Femur (tissue), 1 donor: ENCODE results near the gene LPAR3.
A peak's percentile ranks its signal among the peaks of the same experiment; 100 is the strongest.

Experiments used
- DNase-seq: peaks from one replicate; pipeline ENCODE4 v3.0.0-alpha.2; 2017

Gene LPAR3

DNA sequence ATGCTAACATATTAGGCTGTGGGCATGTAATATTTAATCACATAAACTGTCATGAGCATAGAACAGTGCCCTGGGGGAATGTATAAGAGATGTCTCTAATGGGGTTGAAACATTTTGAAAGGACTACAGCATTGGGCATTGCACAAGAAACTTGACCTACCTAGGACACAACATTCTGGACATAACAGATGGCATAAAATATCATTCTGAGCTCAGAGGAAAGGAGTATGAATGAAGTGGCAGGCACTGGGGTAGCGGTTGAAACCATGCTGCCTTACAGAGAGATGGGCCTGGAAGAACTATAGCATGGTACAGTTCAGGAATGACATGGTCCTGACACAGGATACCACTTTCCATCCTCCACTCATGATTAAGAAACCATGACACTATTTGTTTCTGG is 69.0 kb downstream of the LPAR3 start:
- no peak for DNase-seq

DNA sequence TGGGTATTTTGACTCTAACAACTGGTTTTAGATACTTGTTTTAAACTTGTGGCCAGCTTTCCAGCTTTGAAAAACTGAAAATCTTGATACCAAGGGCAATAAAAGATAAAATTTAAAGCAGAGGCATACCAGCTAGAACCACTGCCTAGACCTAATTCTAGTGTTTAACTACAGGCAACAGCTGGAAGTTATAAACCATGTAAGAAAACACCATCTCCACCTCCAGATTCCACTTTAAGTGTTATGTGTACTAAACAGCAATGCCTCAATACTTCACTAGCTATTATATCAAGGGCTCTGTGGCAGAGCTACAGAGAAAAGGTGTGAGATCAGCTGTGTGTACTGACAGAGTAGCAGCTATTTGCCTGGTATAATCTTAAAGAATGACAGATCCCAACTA is 69.5 kb downstream of the LPAR3 start:
- no peak for DNase-seq

GRCh38 chr1:84810343-84810742 is 82.7 kb downstream of the LPAR3 start:
- no peak for DNase-seq

- DNase-seq = no peak
Measured at GRCh38 chr1:84809023-84809422, 84.0 kb downstream of the LPAR3 start.

DNA sequence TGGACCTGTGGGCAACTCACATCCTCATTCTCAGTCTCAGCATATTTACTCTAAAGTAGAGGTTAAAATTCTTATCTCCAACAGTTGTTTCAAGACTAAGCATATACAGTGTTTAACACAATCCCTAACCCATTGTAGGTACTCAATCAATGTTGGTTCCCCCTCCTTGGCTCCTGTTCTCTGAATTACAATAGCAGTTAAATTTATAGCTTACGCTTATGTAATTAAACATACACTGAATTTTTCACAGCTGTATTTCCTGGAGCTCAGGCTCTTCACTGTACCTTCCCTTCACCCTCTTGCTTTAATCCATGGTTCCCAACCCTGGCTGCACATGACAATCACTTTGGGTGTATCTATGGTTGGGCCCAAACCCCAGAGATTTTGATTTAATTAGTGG is 89.4 kb downstream of the LPAR3 start:
- DNase-seq = no peak

DNA sequence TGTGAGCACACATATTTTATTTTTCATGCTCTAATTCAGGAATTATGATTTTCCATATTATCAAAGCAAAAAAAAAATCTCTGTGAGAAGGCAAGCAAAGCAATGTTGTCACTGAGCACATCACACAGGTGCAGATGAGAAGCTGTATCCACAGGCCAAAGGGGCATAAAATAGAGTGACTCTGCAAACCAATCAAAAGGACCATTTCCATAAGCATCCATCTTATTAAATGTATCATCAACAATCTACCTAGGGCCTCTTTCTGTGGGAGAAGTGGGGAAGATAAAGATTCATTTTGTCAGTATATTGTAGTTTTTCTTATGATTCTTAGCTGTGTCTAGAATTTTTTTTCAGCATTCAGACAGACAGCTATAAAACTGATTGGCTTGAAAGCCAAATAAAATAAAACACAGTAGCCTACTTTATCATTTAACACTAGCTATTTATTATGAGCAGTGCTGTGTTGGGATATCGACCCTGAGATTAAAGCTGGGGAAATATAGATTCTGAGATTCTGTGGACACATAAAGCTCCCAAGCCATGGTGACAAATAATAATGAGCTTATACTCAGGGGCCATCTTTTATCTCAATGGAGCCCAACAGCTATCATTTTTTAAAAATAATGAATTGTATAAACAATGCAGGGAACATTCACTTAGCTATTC is 90.3 kb downstream of the LPAR3 start:
- no peak for DNase-seq

DNA sequence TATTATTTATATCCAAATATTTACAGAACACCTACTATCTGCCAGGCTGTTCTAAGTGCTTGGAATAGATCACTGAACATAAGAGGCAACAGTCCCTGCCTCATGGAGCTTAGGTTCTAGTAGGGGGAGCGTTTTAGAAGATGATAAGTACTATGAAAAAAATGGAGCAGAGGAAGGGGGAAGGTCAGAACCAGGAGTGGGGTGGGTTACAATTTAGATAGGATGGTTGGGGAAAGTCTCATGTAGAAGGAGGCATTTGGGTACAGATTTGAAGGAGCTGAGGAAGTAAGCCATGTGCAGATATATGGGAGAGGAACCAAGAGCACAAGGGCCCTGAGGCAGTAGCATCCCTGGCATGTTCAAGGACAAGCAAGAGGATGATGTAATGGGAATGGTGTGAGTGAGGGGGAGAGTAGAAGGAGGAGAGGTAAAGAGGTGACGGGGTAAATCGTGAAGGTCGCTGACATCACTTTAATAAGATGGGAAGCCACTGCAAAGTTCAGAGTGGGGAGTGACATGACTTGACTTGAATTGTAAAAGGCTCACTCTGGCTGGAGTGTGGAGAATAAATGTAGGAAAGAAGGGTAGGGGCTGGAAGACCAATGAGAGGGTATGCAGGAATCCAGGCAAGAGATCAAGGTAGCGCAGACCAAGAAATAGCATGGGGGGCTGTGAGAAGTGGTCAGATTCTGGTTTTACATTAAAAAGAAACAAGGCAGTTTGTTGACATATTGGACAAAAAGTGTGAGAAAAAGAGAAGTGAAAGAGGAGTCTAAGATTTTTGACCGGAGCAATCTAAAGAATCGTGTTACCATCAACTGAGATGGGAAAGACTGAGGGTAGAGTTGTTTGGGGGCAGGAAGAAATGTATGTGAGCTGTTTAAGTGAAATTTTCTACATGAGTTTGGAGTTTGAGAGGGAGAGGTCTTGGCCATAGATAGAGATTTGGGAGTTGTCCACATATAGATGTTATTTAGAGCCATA is 92.6 kb downstream of the LPAR3 start:
- no peak for DNase-seq

DNA sequence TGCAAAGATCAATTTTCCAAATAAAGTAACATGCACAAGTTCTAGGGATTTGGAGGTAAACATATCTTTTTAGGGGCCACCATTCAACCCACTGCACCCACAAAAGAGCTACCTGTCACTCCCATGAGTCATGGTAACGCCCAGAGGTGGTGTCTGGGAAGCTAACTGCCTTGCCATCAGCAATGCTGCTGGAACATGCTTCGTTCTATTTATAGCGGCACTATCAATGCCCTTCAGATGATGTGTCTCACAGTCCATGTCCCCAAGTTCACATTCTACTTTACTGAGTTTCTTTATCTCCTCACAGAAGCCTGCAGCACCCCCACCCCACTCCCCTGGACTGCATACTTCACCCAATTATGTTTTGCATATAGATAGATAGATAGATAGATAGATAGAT is 95.4 kb downstream of the LPAR3 start:
- no peak for DNase-seq

DNA sequence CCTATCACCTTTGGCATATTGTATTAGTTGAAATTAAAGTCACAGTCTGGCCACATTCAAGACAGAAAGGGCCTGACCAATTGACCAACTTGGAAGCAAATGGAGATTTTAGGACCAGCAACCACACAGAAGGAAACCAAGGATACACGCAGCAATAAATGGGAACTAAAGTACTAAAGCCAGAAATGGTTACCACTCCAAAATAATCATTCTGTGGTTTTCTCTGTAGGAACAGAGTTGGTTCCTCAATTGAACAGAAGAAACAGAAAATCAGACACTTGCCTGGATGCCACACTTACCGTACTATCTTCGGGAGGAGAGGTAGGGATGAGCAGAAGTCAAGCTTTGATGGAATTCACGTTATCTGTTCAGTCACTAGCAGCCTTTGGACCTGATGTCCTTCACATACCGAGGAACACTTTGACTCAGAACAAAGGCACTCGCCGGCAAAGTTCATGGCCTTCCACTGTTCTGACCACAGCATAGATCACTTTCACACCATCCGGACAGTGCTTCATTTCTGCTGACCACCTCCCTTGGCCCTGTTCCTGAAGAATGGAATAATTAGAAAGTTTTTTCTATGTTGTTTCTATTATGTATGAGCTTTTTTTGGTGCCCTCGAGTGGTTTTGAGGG is 96.9 kb downstream of the LPAR3 start:
- DNase-seq = no peak

- no peak for DNase-seq
Measured at GRCh38 chr1:84795213-84795612, 97.8 kb downstream of the LPAR3 start.

GRCh38 chr1:84792421-84792820 is 100.6 kb downstream of the LPAR3 start:
- DNase-seq = no peak

GRCh38 chr1:84789014-84789413 is 104.0 kb downstream of the LPAR3 start:
- no peak for DNase-seq

GRCh38 chr1:84785271-84786036 is 107.6 kb downstream of the LPAR3 start:
- DNase-seq = no peak

GRCh38 chr1:84782881-84783280 is 110.1 kb downstream of the LPAR3 start:
- DNase-seq = no peak

GRCh38 chr1:84781946-84782771 is 110.8 kb downstream of the LPAR3 start:
- peak; percentile 47 for DNase-seq

- no peak for DNase-seq
Measured at GRCh38 chr1:84780000-84780716, 112.8 kb downstream of the LPAR3 start.

- no peak for DNase-seq
Measured at GRCh38 chr1:84776639-84777038, 116.4 kb downstream of the LPAR3 start.

DNA sequence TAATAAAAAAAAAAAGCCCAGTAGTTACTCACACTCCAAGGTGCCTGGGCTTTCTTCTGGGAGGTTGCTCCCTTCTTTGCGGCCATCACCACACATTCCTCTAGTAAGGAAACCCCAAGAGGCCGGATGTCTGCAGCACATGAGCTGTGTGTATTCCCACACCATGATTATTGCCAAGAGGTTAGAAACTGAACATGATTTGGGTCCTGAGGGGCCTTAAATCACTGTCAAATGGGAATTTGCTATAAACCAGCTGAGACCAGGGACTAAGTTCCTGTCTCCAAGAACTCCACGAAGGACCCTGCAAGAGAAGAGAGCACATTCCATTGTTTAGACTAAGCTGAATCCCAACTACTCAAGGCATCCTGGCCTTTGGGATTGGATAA is 117.5 kb downstream of the LPAR3 start:
- DNase-seq = no peak

DNA sequence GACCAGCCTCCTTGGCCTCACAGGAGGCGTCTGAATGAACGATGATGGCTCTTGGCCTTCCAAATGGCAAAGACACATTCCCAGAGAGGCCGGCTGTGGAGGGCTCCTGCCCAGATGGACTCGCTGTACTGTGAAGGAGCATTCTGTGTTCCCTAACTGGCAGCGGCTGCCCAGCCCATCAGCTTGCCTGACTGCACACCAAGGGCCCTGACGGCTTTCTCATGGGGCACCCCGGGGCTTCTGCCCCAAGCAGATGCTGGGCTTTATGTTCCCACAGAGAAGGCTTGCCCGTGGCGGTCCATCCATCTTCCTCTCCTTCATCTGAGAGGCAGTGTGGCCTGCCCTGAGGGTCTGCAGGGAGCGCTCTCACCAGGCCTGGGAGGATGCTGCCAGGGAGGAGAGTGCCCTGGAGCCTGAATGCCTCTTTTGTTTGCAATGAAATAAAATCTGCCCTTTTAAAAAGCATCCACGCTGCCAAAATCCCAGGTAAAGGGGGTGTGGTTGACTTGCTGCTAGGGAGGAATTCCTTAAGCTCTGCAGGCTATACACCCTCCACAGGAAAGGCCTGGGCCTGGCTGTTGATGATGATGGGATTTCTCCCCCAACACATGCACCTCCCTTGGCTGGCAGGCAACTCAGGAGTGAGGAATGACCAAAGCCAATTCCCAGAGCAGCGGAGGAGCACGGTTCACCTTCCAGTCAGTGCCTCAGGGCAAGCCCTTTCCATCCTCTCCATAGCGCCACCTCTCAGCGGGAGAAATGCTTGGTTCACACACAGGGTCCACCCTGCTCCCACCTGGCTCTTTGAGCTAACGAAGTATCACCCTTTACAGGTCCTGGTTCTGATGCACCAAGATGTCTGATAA is 118.1 kb downstream of the LPAR3 start:
- no peak for DNase-seq

- DNase-seq = no peak
Measured at GRCh38 chr1:84773933-84774497, 119.0 kb downstream of the LPAR3 start.
